ENCODE results near the gene SDHC.

DNA sequence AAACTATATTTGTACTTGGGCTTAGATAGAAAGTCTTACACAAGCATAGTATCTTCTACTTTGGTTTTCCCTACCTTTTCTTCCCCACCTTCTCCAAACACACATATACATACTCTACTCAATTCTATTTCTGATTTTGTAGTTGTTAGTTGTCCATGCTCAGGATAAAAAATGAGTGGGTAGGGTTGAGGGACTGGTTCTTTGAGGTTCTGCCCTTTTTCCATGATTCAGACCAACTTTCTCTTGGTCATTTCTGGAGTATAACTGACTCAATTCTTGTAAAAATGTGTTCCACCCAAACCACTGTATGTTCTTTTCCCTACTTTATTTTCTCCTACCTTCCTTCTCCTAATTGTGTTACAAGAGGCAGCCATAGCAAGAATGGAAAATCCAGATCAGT lies 50.2 kb downstream of the SDHC start:
- TF ChIP-seq, protein P1, sequence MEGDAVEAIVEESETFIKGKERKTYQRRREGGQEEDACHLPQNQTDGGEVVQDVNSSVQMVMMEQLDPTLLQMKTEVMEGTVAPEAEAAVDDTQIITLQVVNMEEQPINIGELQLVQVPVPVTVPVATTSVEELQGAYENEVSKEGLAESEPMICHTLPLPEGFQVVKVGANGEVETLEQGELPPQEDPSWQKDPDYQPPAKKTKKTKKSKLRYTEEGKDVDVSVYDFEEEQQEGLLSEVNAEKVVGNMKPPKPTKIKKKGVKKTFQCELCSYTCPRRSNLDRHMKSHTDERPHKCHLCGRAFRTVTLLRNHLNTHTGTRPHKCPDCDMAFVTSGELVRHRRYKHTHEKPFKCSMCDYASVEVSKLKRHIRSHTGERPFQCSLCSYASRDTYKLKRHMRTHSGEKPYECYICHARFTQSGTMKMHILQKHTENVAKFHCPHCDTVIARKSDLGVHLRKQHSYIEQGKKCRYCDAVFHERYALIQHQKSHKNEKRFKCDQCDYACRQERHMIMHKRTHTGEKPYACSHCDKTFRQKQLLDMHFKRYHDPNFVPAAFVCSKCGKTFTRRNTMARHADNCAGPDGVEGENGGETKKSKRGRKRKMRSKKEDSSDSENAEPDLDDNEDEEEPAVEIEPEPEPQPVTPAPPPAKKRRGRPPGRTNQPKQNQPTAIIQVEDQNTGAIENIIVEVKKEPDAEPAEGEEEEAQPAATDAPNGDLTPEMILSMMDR (conservative IDR thresholded peaks at IDR 0.05; ENCODE audit: low read length) = no peak
- TF ChIP-seq EZH2phosphoT487 (IDR thresholded peaks at IDR 0.05; ENCODE audit: borderline replicate concordance) = no peak
